ENCODE measurements around the gene HOXB6. TPM values are rescaled to one million over a fixed set of nuclear protein-coding genes. Genes with fewer than 3 reads are reported as not detected.

Gene HOXB6
- total RNA-seq, 2 experiments from 2014 or later = 0.60 to 0.68 TPM

DNA sequence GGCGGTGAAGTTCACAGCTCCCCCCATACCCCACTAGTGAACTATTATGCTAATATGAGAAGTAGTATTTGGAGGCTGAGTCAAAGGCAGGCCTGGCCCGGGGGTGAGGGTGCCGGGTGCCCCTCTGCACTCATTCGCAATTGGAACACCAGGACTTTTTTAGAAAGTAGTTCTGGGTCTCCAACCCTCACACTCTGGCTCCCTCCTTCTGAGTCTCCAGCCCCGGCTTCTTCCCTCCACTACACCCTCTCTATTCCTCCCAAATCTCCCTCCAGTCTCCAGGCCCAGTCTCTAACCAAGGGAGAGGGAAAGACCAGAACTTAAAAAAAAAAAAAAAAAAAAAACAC lies 48.6 kb downstream of the HOXB6 start:
- POLR2A ChIA-PET = interaction anchor here (0.8 to 1.1 kb wide), 4 partner anchors 9 to 64 kb away, joined by 3 to 5 read pairs (median 4); no protein-coding TSS in a partner anchor
- Mint-ChIP-seq H3K36me3 (ENCODE audit: low read depth) (peaks cover 7% of the 10 kb centered on the region), H3K27ac (no peak overlapping the region), H3K27me3 (peaks cover 27% of the 10 kb centered on the region), H3K4me1 (peaks cover 16% of the 10 kb centered on the region), H3K4me3 (no peak overlapping the region), H3K9me3 (no peaks in the 10 kb centered on the region)
- CTCF ChIA-PET = interaction anchor here (0.5 to 0.8 kb wide), 4 partner anchors 21 to 205 kb away, joined by 3 read pairs; no protein-coding TSS in a partner anchor
- DNase-seq = no peak

DNA sequence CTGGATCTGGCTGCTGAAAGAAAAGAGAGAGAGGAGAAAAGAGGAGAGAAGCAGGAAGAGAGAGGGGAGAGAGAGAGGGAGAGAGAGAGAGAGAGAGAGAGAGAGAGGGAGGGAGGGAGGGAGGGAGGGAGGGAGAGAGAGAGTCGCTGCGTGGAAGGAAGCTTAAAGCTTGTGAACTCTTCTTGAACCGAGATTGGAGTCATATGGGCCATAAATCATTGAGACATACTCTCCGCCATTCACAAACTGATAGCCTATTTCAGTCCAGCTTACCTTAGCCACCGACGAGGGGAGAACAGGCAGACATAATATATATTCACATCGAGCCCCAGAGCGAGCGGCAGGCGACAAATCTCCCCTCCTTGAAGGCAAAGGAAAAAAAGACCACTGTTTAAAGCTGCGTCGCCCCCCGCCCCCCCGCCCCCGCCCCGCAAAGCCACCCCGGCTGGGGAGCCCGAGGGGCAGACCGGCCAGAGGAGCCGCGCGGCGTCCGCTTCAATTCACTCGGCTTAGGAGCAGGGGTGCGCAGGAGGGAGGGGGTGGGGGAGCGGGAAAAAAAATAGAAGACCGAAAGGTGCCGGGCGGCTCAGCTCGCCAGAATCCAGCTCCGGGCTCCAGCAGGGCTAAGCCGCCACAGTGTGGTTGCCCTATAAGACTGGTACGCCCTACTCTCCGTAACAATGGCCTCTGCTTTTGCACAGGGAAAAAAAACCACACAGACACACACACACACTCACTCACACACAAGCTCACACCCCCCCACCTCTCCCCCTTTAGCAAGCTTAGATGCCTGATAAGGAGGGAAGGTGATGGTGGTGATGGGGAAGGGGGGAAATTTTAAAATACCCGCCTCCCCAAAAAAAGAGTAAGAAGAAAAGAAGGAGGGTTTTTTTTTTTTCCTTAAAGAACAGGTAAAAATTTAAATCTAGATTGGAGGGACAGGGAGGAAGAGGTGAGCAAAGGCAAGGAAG lies 49.2 kb downstream of the HOXB6 start:
- Mint-ChIP-seq H3K36me3 (ENCODE audit: low read depth) (peaks cover 7% of the 10 kb centered on the region), H3K27me3 (peaks cover 27% of the 10 kb centered on the region), H3K9me3 (no peaks in the 10 kb centered on the region), H3K27ac (no peak overlapping the region), H3K4me3 (peak overlapping the region; percentile 70), H3K4me1 (peaks cover 14% of the 10 kb centered on the region)
- no peak for DNase-seq
- POLR2A ChIA-PET = interaction anchor here (0.8 to 1.0 kb wide), 4 partner anchors 8 to 64 kb away, joined by 3 to 5 read pairs (median 4); no protein-coding TSS in a partner anchor
- CTCF ChIA-PET = interaction anchor here (0.5 to 0.9 kb wide), 5 partner anchors 22 to 204 kb away, joined by 3 read pairs; no protein-coding TSS in a partner anchor

DNA sequence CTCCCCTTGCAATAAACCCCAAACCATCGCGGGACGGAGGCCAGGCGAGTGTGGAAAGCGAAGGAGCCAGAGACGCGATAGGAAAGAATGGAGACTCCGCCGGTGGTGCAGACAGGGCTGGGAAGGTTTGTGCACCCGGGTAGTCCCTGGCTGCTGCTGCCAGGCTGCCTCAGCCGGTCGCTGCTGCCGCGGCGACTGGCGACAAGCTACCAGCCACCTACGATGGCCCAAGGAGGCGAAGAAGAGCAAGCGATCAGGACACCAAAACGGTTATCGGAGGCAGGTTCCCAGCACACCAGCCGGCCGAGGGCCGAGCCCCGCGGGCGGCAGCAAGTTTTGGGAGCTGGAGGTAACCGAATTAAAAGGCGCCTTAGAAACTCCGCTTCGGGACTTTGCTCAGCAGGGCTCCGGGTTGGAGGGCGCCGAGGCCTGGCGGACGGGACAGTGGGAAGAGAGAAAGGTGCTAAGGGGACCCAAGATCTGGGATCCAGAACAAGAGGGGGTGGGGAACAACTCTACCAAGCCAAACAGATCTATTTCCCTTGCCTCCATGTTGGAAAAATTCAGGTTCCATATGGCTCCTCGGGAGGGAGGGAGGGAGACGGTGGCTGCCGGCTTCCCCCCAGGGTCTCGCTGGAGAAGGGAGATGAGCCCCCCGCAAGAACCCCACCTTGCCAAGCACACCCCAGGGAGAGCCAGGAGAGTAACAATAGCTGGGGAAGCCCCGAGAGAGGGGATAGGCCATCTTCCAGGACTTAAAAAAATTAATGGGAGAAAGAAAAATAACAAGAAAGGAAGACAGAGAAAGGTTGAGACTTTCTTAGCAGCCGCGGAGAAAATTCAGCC lies 50.2 kb downstream of the HOXB6 start:
- Mint-ChIP-seq H3K27ac (no peak overlapping the region), H3K4me1 (peaks cover 14% of the 10 kb centered on the region), H3K4me3 (no peak overlapping the region), H3K27me3 (peaks cover 27% of the 10 kb centered on the region), H3K36me3 (ENCODE audit: low read depth) (peaks cover 11% of the 10 kb centered on the region), H3K9me3 (no peaks in the 10 kb centered on the region)
- DNase-seq = no peak
- ChIA-PET CTCF (interaction anchor here (0.5 to 0.9 kb wide), 2 partner anchors 39 to 47 kb away, joined by 3 read pairs; no protein-coding TSS in a partner anchor), POLR2A (no interaction called here)

DNA sequence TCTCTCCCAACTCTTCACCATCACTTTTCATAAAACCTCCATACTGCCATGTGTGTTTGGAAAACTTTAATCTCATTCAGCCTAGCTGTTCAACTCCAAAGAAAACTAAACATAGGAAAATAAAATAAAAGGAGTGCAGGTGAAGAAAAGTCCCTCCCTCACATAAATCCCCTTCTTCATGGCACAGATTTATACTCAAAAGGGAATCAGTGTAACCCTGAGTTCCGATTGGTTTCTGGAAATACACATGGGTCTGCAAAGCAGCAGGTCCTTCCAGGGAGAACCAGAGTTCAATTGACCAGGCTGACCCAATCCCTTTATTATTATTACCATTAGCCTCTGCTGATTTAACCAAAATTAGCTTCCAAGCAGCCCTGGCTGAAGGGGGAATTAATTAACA lies 51.0 kb downstream of the HOXB6 start:
- Mint-ChIP-seq H3K4me1 (peaks cover 16% of the 10 kb centered on the region), H3K4me3 (no peak overlapping the region), H3K9me3 (no peaks in the 10 kb centered on the region), H3K27me3 (peaks cover 27% of the 10 kb centered on the region), H3K27ac (no peak overlapping the region), H3K36me3 (ENCODE audit: low read depth) (peaks cover 14% of the 10 kb centered on the region)
- POLR2A ChIA-PET = interaction anchor here (1.3 kb wide), 1 partner anchor 16 kb away, joined by 3 read pairs; no protein-coding TSS in a partner anchor
- CTCF ChIA-PET = no interaction called here
- no peak for DNase-seq

DNA sequence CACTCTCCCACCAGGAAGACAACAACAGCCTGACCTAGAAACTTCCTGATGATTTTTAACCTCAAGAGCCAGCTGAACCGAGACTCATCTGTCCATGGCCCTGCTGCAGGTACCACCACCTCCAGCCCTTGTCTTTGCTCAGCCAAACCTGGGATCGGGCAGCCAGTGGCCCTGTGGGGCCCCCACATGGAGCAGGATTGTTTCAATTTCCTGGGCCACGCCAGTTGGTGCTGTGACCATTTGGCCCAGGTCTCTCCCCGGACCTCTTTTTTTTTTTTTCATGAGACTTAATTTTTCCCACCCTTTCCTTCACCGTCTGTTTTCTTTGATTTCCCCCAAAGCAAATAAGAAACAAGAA lies 51.6 kb downstream of the HOXB6 start:
- H3K4me3 Mint-ChIP-seq = no peak overlapping the region

DNA sequence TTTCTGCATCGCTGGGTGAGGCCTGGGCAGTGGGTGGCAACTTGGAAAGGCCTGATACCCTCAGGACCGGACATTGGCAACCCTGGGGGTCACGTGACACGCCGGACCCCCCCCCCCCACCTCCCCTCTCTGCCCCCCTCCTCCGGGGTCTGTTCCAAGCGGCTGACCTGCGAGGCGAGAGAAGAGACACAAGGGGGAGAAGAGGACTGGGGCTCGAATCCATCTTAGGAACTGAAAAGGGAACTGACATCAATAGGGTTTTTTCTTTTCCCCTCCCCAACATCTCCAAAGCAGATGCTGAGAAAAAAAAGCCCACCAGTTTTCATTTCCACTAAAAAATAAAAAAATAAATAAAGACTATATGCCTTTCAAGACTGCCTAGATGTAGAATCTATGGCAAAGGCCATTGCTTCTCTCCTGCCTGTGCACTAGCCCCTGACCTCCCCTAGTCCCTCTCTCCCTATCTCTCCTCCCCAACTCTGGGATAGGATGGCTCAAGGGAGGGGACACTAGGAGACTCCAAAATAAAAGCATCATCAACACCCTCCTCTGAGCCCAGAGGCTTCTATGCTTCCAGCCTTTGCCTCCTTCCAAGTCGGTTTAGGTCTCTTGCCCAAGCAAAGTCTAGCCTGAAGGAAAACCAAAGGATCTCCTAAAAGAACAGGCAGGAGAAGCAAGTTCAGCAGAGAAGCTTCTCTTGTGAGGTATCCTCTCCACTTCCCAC lies 52.2 kb downstream of the HOXB6 start:
- Mint-ChIP-seq H3K27me3 (peaks cover 24% of the 10 kb centered on the region), H3K36me3 (ENCODE audit: low read depth) (peaks cover 14% of the 10 kb centered on the region), H3K27ac (no peak overlapping the region), H3K4me1 (peaks cover 26% of the 10 kb centered on the region), H3K4me3 (no peak overlapping the region), H3K9me3 (no peaks in the 10 kb centered on the region)
- no peak for DNase-seq
- CTCF ChIA-PET = no interaction called here
- POLR2A ChIA-PET = interaction anchor here (0.7 to 1.3 kb wide), 2 partner anchors 17 kb away, joined by 3 read pairs; no protein-coding TSS in a partner anchor

More for the DNA sequence above, 51.6 kb downstream of the HOXB6 start:
- H3K36me3 Mint-ChIP-seq (ENCODE audit: low read depth) = peaks cover 14% of the 10 kb centered on the region
- DNase-seq = no peak
- no peak overlapping the region for H3K27ac Mint-ChIP-seq
- no peaks in the 10 kb centered on the region for H3K9me3 Mint-ChIP-seq
- CTCF ChIA-PET = no interaction called here
- peaks cover 21% of the 10 kb centered on the region for H3K4me1 Mint-ChIP-seq
- peaks cover 24% of the 10 kb centered on the region for H3K27me3 Mint-ChIP-seq
- POLR2A ChIA-PET = interaction anchor here (1.3 kb wide), 1 partner anchor 16 kb away, joined by 3 read pairs; no protein-coding TSS in a partner anchor

DNA sequence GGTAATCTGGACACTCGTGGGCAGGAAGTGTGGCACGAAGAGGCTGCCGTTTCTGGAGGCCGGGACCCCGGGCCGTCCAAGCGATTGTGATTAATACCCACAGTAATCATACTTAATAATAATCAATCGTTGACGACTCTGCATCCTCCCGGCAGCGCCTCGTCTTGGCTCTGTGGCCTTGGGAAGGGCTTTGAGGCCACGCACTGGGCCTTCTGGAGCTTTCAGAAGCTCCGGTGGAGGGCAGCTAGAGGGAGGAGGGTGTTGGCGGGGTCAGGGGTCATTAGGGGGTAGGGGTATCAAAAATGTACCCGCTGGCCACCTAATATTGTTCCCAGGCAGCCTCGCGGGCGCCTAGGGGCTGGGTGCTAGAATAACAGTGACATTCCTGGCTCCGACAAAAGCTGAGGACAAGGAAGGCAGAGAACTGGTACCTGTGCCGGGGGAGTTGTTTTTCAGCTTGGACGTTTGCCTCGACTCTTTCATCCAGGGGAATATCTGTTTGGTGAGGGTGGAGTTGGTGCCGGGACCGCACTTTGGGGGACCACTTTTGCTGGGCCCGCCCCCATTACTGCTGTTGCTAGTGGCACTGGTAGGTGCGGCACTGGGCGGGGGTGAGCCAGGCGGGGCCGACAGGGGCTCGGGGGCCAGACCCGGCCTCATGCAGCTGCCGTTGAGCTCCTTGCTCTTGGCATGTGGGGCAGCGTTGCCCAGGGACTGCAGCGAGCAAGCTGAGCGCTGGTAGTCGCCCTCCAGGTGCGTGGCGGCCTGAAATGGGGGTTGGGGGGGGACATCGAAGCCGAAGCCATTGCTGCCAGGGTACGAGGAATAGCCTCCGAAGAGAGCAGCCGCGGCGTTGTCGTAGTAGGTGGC lies 53.0 kb downstream of the HOXB6 start:
- no peak overlapping the region for H3K4me3 Mint-ChIP-seq
- peaks cover 32% of the 10 kb centered on the region for H3K4me1 Mint-ChIP-seq
- CTCF ChIA-PET = no interaction called here
- no peak for DNase-seq
- H3K9me3 Mint-ChIP-seq = no peaks in the 10 kb centered on the region
- H3K27ac Mint-ChIP-seq = no peak overlapping the region
- peaks cover 14% of the 10 kb centered on the region for H3K36me3 Mint-ChIP-seq (ENCODE audit: low read depth)
- POLR2A ChIA-PET = interaction anchor here (0.7 kb wide), 1 partner anchor 18 kb away, joined by 3 read pairs; no protein-coding TSS in a partner anchor
- peaks cover 22% of the 10 kb centered on the region for H3K27me3 Mint-ChIP-seq

DNA sequence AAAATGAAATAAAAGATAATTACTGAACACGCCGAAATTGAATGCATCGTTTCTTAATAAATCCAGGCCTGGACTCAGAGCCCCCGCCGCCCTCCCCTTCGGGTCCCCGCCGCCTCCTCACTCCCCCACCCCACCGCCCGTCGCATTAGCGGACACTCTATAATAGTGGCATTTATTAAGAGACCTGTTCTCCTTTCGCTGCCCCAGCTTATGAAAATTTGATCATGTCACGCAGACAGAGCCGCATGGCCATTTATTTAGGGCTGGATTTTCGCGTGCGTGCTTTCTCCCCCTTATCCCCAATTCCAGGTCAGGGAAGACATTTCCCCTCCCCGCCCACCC lies 53.6 kb downstream of the HOXB6 start:
- peaks cover 14% of the 10 kb centered on the region for H3K36me3 Mint-ChIP-seq (ENCODE audit: low read depth)
- POLR2A ChIA-PET = no interaction called here
- H3K27ac Mint-ChIP-seq = no peak overlapping the region
- H3K4me3 Mint-ChIP-seq = no peak overlapping the region
- peaks cover 15% of the 10 kb centered on the region for H3K27me3 Mint-ChIP-seq
- peaks cover 38% of the 10 kb centered on the region for H3K4me1 Mint-ChIP-seq
- H3K9me3 Mint-ChIP-seq = no peaks in the 10 kb centered on the region
- CTCF ChIA-PET = no interaction called here
- no peak for DNase-seq

DNA sequence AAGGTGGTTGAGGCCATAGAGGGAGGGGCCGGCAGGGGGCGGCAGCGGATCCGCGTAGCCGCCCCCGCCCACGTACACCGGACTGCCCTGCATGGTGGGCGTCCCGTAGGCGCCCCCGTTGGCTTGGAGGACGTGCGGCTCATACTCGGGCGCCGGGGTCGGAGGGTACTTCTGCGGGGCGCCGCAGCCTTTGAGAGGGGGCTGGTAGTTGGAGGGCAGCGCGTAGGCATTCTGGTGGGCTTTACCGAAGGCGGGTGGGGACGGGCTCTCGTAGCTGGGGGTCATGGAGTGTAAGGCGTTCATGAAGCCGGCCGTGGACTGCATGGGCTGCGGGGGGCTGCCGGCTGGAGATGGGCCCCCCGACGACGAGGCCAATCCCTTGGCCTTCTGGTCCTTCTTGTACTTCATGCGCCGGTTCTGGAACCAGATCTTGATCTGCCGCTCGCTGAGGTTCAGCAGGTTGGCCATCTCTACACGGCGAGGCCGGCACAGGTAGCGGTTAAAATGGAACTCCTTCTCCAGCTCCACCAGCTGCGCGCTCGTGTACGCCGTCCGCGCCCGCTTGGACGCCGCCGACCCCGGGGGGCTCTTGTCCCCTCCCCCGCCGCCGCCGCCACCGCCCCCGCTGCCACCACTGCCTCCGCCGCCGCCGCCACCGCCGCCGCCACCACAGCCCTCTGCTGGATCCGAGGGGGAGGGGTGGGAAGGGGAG lies 54.1 kb downstream of the HOXB6 start:
- peaks cover 40% of the 10 kb centered on the region for H3K4me1 Mint-ChIP-seq
- H3K4me3 Mint-ChIP-seq = no peak overlapping the region
- DNase-seq = no peak
- H3K36me3 Mint-ChIP-seq (ENCODE audit: low read depth) = peaks cover 14% of the 10 kb centered on the region
- peaks cover 11% of the 10 kb centered on the region for H3K27me3 Mint-ChIP-seq
- H3K27ac Mint-ChIP-seq = no peak overlapping the region
- ChIA-PET CTCF (no interaction called here), POLR2A (no interaction called here)
- H3K9me3 Mint-ChIP-seq = no peaks in the 10 kb centered on the region

DNA sequence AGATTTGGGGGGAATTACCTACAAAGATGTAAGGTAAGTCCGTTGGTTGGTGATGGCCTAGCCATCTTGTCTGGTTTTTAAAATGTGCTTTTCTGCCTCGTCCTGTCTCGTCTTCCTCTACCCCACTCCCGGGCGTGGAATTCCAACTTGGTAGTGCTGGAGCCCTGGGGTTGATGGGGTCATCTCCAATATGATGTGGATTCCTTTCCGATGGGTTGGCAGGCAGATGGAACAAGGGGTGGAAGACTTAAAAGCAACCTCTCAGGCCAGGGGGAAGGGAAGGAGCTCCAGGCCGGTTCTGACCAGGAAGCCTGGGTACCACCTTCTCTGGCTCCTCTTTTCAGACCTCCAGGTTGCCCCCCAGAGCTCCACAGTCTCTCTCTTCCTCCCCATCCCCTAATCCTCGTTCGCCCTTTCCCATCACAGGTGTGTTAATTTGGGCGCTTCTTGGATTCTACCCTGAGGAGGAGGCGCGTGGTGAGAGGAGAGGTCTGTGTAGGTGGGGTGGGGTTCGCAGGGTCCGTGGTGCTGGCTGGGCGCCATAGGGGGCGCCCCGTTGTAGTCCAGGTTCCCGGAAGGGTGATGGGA lies 54.8 kb downstream of the HOXB6 start:
- ChIA-PET CTCF (no interaction called here), POLR2A (interaction anchor here (1.3 to 1.5 kb wide), 2 partner anchors 9 to 17 kb away, joined by 3 to 5 read pairs; no protein-coding TSS in a partner anchor)
- Mint-ChIP-seq H3K27ac (no peak overlapping the region), H3K4me1 (peaks cover 41% of the 10 kb centered on the region), H3K4me3 (no peak overlapping the region), H3K36me3 (ENCODE audit: low read depth) (peaks cover 12% of the 10 kb centered on the region), H3K27me3 (peaks cover 14% of the 10 kb centered on the region), H3K9me3 (no peaks in the 10 kb centered on the region)
- DNase-seq = no peak

DNA sequence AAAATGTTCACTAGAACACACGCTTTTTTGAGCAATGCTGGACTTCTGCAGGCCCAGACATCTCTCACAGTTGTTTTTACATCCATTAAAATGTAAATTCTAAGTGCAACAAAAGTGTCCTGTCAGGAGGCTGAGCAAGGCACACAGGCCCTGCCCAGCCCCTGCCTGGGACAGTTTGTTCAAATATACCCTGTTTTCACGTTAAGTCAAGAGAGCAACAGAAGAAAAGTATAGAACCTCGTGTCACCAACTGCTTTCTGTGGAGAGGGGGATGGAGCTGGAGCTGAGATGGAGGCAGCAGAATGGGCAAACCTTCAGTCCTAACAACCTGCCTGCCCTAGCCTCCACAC lies 55.5 kb downstream of the HOXB6 start:
- Mint-ChIP-seq H3K9me3 (no peaks in the 10 kb centered on the region), H3K27ac (no peak overlapping the region), H3K36me3 (ENCODE audit: low read depth) (peaks cover 8% of the 10 kb centered on the region), H3K4me1 (peaks cover 38% of the 10 kb centered on the region), H3K27me3 (peaks cover 10% of the 10 kb centered on the region), H3K4me3 (no peak overlapping the region)
- ChIA-PET CTCF (no interaction called here), POLR2A (interaction anchor here (1.3 to 1.5 kb wide), 3 partner anchors 8 to 38 kb away, joined by 3 to 5 read pairs (median 5); no protein-coding TSS in a partner anchor)
- no peak for DNase-seq

Data from activated CD4-positive, alpha-beta memory T cell treated with anti-CD3 and anti-CD28 coated beads, Interleukin-2, amount 10 ng/mL, durations not matched to agents 7 days and 5 days (primary cell).